Fibroblast of the aortic adventitia (primary cell): Measurements from ENCODE around the gene IQSEC1. TPM values are rescaled to one million over a fixed set of nuclear protein-coding genes. Genes with fewer than 3 reads are reported as not detected.

ENCODE experiments used
- DNase-seq: peaks from one replicate; pipeline ENCODE4 v3.0.0-alpha.2; 2010; ENCODE audit warnings: low read depth
- H3K4me3 ChIP-seq: 2 replicates; pipeline ENCODE4 v1.5.1; 2011; ENCODE audit warnings: low read depth, mild to moderate bottlenecking, control low read depth, low read length, moderate library complexity
- CTCF ChIP-seq: IDR thresholded peaks from 2 replicates; pipeline ENCODE4 v1.5.1; 2011; ENCODE audit warnings: mild to moderate bottlenecking, low read length, control low read depth, inconsistent platforms; ENCODE audit not compliant: insufficient read depth
- total RNA-seq: library from RNA; depleted of rRNA; stranded (reverse); fragments of >200 nt; gene quantifications from 2 replicates; pipeline ENCODE4 v1.2.3, GENCODE V29; 2012; ENCODE audit warnings: low replicate concordance

Gene IQSEC1
- total RNA-seq, 1 donor = 15.9 TPM

GRCh38 chr3:13075318-13075717 lies 2.1 kb upstream of the IQSEC1 start:
- no peak for DNase-seq
- no peak for TF ChIP-seq CTCF
- H3K4me3 ChIP-seq = no peak overlapping the region

GRCh38 chr3:13074006-13074375 lies 762 bp upstream of the IQSEC1 start:
- H3K4me3 ChIP-seq = no peak overlapping the region
- no peak for TF ChIP-seq CTCF
- DNase-seq = no peak

GRCh38 chr3:13072600-13073325 lies 466 bp downstream of the IQSEC1 start:
- DNase-seq = no peak
- TF ChIP-seq CTCF = no peak
- no peak overlapping the region for H3K4me3 ChIP-seq

GRCh38 chr3:13072239-13072599 lies 1.0 kb downstream of the IQSEC1 start:
- H3K4me3 ChIP-seq = no peak overlapping the region
- TF ChIP-seq CTCF = no peak
- DNase-seq = no peak

- H3K4me3 ChIP-seq = no peak overlapping the region
- no peak for DNase-seq
- no peak for TF ChIP-seq CTCF
These were observed 1.5 kb downstream of the IQSEC1 start for GRCh38 chr3:13071695-13072094.

GRCh38 chr3:13070391-13071070 lies 2.7 kb downstream of the IQSEC1 start:
- no peak overlapping the region for H3K4me3 ChIP-seq
- DNase-seq = no peak
- TF ChIP-seq CTCF = no peak
